ENCODE results near the gene MPDU1.
"Not testable (repeated sequence)": the region's sequence is repeated elsewhere in the genome, so short reads cannot be mapped to it uniquely, and the experiment has no call there.

The MPDU1 gene

GRCh38 chr17:7580604-7581575 lies 2.8 kb upstream of the MPDU1 start:
- DNase-seq (ENCODE audit: low spot score): no peak

GRCh38 chr17:7582396-7583252 lies 1.0 kb upstream of the MPDU1 start:
- DNase-seq (ENCODE audit: low spot score): no peak

- DNase-seq (ENCODE audit: low spot score): peak; percentile 82
Measured at GRCh38 chr17:7586673-7587419, 3.2 kb downstream of the MPDU1 start.

- no peak for DNase-seq (ENCODE audit: low spot score)
Measured at GRCh38 chr17:7587420-7588151, 3.9 kb downstream of the MPDU1 start.

GRCh38 chr17:7588553-7589203 lies 5.0 kb downstream of the MPDU1 start:
- DNase-seq (ENCODE audit: low spot score): no peak

- no peak for DNase-seq (ENCODE audit: low spot score)
Measured at GRCh38 chr17:7589204-7589868, 5.7 kb downstream of the MPDU1 start.

GRCh38 chr17:7589891-7590691 lies 6.4 kb downstream of the MPDU1 start, which contains the start of gene SOX15:
Gene SOX15, minus strand, starts transcription at chr17:7590094. Its CDS starts 418 bp downstream, at chr17:7589676.
- DNase-seq (ENCODE audit: low spot score): no peak

GRCh38 chr17:7590743-7591142 lies 7.1 kb downstream of the MPDU1 start:
- DNase-seq (ENCODE audit: low spot score): no peak

GRCh38 chr17:7591596-7591995 lies 7.9 kb downstream of the MPDU1 start:
- DNase-seq (ENCODE audit: low spot score): no peak

- no peak for DNase-seq (ENCODE audit: low spot score)
Measured at GRCh38 chr17:7592422-7593021, 8.9 kb downstream of the MPDU1 start.

- DNase-seq (ENCODE audit: low spot score): no peak
Measured at GRCh38 chr17:7593296-7593695, 9.6 kb downstream of the MPDU1 start.

GRCh38 chr17:7597561-7597960 lies 13.9 kb downstream of the MPDU1 start:
- DNase-seq (ENCODE audit: low spot score): not testable (repeated sequence)

GRCh38 chr17:7606280-7606679 lies 22.6 kb downstream of the MPDU1 start:
- DNase-seq (ENCODE audit: low spot score): no peak

- DNase-seq (ENCODE audit: low spot score): no peak
Measured at GRCh38 chr17:7610641-7611040, 27.0 kb downstream of the MPDU1 start.

- no peak for DNase-seq (ENCODE audit: low spot score)
Measured at GRCh38 chr17:7611635-7612293, 28.1 kb downstream of the MPDU1 start.

- DNase-seq (ENCODE audit: low spot score): no peak
Measured at GRCh38 chr17:7612294-7612640, 28.6 kb downstream of the MPDU1 start.

GRCh38 chr17:7613769-7614424 lies 30.2 kb downstream of the MPDU1 start:
- DNase-seq (ENCODE audit: low spot score): no peak
